HCT116 (cell line): ENCODE data around the gene APCDD1L.

Experiments used
- ATF3 ChIP-seq: IDR thresholded peaks from 2 replicates; pipeline ENCODE4 v1.6.1; 2012
- CEBPB ChIP-seq: IDR thresholded peaks from 2 replicates; pipeline ENCODE4 v1.6.1; 2012; ENCODE audit warnings: low read depth
- CTCF ChIP-seq, 3 experiments: fragments of 200-600 bp in 1 of 3; sonication (generic) in 1 of 3; IDR thresholded peaks in 2 of 3; conservative IDR thresholded peaks in 1 of 3; 2 replicates each; pipeline ENCODE4 v1.5.1; 2012 to 2017; ENCODE audit warnings: low read depth in 2 of 3, low read length in 2 of 3, antibody characterized with exemption in 1 of 3, borderline replicate concordance in 1 of 3, control low read depth in 1 of 3, mild to moderate bottlenecking in 1 of 3, mixed read lengths in 1 of 3, mixed run types in 1 of 3, moderate library complexity in 1 of 3; ENCODE audit not compliant: insufficient read depth in 1 of 3
- MAX ChIP-seq: IDR thresholded peaks from 2 replicates; pipeline ENCODE4 v1.6.1; 2012
- RAD21 ChIP-seq: IDR thresholded peaks from 2 replicates; pipeline ENCODE4 v1.6.1; 2012; ENCODE audit warnings: low read depth, mild to moderate bottlenecking
- SIN3A ChIP-seq: IDR thresholded peaks from 2 replicates; pipeline ENCODE4 v1.6.1; 2012; ENCODE audit warnings: low read depth
- SP1 ChIP-seq: IDR thresholded peaks from 2 replicates; pipeline ENCODE4 v1.6.1; 2012; ENCODE audit warnings: low read depth

GRCh38 chr20:58485393-58485792 lies 29.8 kb downstream of the APCDD1L start:
- TF ChIP-seq CTCF (IDR thresholded peaks at IDR 0.05 in 2 of 3, conservative IDR thresholded peaks at IDR 0.05 in 1 of 3; ENCODE audit: borderline replicate concordance in 1 of 3, insufficient read depth in 1 of 3, low read depth in 2 of 3, low read length in 2 of 3) (no peak), CEBPB (no peak), SIN3A (no peak), RAD21 (no peak), MAX (no peak), ATF3 (no peak), SP1 (no peak)
